Sciatic nerve (tissue), 2 donors: Measurements from ENCODE around the gene CLEC16A. TPM values are rescaled to one million over a fixed set of nuclear protein-coding genes. Genes with fewer than 3 reads are reported as not detected.
"Not testable (repeated sequence)": the region's sequence is repeated elsewhere in the genome, so short reads cannot be mapped to it uniquely, and the experiment has no call there.

ENCODE experiments used
- ATAC-seq: fragments of 200-7000 bp; cut with Tn5 transposase; one replicate; pipeline ENCODE4 v1.9.1; 2020; ENCODE audit warnings: mild to moderate bottlenecking, moderate library complexity
- DNase-seq: peaks from one replicate; pipeline ENCODE4 v3.0.0-alpha.2; 2020; ENCODE audit warnings: low spot score
- intact Hi-C: fragments of 100-400 bp; cut with DNase I; formaldehyde crosslinking; loops from one replicate; pipeline ENCODE4 v1.14.2; 2022
- total RNA-seq: library from RNA; stranded (reverse); fragmentation: NEBNext Ultra II Directional; extraction: Animal tissue kit (Norgen Biotek cat#: 25700); gene quantifications from one replicate; pipeline ENCODE4 v1.2.1, GENCODE V29; 2021
- donor health status: DM: no; HTN: no; CAD: no.
- donor health status: DM: no; HTN: no; CAD: no.

The CLEC16A gene
- total RNA-seq, 1 donor from 2014 or later: 39.4 TPM

- ATAC-seq (no peak), DNase-seq (no peak)
- intact Hi-C loops: no loop called here
Measured at GRCh38 chr16:10936272-10936984, 7.9 kb upstream of the CLEC16A start.

- intact Hi-C loops: no loop called here
- ATAC-seq: no peak
Measured at GRCh38 chr16:10937068-10937859, 7.1 kb upstream of the CLEC16A start.

GRCh38 chr16:10938321-10938720, 6.0 kb upstream of the CLEC16A start:
- intact Hi-C loops: no loop called here
- DNase-seq (no peak), ATAC-seq (no peak)

More at GRCh38 chr16:10937068-10937859, 7.1 kb upstream of the CLEC16A start:
- no peak for DNase-seq

- ATAC-seq: no peak
- DNase-seq: no peak
- intact Hi-C loops: no loop called here
Measured at GRCh38 chr16:10938796-10939648, 5.3 kb upstream of the CLEC16A start.

- intact Hi-C loops: no loop called here
- no peak for DNase-seq
Measured at GRCh38 chr16:10939649-10940234, 4.6 kb upstream of the CLEC16A start.

GRCh38 chr16:10940501-10941079, 3.8 kb upstream of the CLEC16A start:
- ATAC-seq (no peak), DNase-seq (no peak)
- intact Hi-C loops: no loop called here

More at GRCh38 chr16:10939649-10940234, 4.6 kb upstream of the CLEC16A start:
- ATAC-seq: no peak

- DNase-seq (no peak), ATAC-seq (no peak)
- intact Hi-C loops: no loop called here
Measured at GRCh38 chr16:10941127-10941933, 3.0 kb upstream of the CLEC16A start.

- intact Hi-C loops, DNase-seq, ATAC-seq: not testable (repeated sequence)
Measured at GRCh38 chr16:10941935-10942351, 2.4 kb upstream of the CLEC16A start.

GRCh38 chr16:10942352-10943063, 1.9 kb upstream of the CLEC16A start, which contains the start of gene DEXI:
Gene DEXI (minus strand): TSS chr16:10942468. CDS start chr16:10942005, 463 bp downstream.
- ATAC-seq: peak; percentile 75
- intact Hi-C loops: no loop called here

GRCh38 chr16:10943064-10943353, 1.4 kb upstream of the CLEC16A start:
- ATAC-seq (no peak), DNase-seq (no peak)
- intact Hi-C loops: no loop called here

More at GRCh38 chr16:10942352-10943063, 1.9 kb upstream of the CLEC16A start, which contains the start of gene DEXI:
- DNase-seq: peak; percentile 98

- no peak for ATAC-seq
- no peak for DNase-seq
- intact Hi-C loops: no loop called here
Measured at GRCh38 chr16:10945065-10945787, 862 bp downstream of the CLEC16A start.

GRCh38 chr16:10946308-10946707, 1.9 kb downstream of the CLEC16A start:
- intact Hi-C loops: no loop called here
- ATAC-seq: no peak
- DNase-seq: no peak

GRCh38 chr16:10947211-10947787, 2.9 kb downstream of the CLEC16A start:
- DNase-seq: no peak
- ATAC-seq: no peak
- intact Hi-C loops: no loop called here

GRCh38 chr16:10949424-10949970, 5.1 kb downstream of the CLEC16A start:
- no peak for ATAC-seq
- no peak for DNase-seq
- intact Hi-C loops: no loop called here

GRCh38 chr16:10950393-10950792, 6.0 kb downstream of the CLEC16A start:
- ATAC-seq (no peak), DNase-seq (no peak)
- intact Hi-C loops: no loop called here

GRCh38 chr16:10951026-10951425, 6.7 kb downstream of the CLEC16A start:
- DNase-seq (no peak), ATAC-seq (no peak)
- intact Hi-C loops: no loop called here
